ENCODE results near the gene WASL.

DNA sequence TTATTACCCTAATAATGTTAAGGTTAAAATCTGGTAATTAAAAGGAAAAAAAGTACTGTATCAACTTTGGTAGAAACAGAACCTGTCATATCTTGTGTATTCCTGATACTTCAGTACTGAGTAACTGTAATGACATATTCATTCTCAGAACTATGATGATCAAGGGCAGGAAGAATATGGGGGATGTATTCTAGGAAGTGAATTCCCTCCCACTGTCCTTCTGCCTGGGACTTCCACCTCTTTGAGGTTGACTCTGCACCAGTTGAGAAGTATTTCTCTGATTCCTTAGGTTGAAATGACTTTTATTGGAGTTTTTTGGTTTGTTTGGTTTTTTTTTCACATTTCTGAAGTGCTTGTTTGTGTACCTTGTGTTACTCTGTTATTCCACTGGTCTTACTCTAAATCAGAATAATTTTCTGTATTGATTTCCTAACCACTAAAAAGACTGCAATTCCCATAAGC lies 36.9 kb downstream of the WASL start:
- TF ChIP-seq POLR2A (IDR thresholded peaks at IDR 0.05): no peak
- TF ChIP-seq CTCF (IDR thresholded peaks at IDR 0.05): no peak
